ENCODE data around the gene NTRK3. TPM values are rescaled to one million over a fixed set of nuclear protein-coding genes. Genes with fewer than 3 reads are reported as not detected.

The NTRK3 gene
- total and polyA plus RNA-seq, 2 donors (not counting 3 experiments of a cell fraction or from before 2014, with no cell fraction given): not detected

GRCh38 chr15:87910301-87910700 is 346.2 kb downstream of the NTRK3 start:
- no peak for FAIRE-seq
- no peak overlapping the region for H3K4me2 ChIP-seq (ENCODE audit: insufficient read depth, low read length)
- no peaks in the 10 kb centered on the region for H3K4me1 ChIP-seq (ENCODE audit: control insufficient read depth, extremely low read depth, insufficient read depth, low read length)
- H3K9ac ChIP-seq (replicated peaks; ENCODE audit: extremely low read depth, insufficient read depth, low read length): no peak overlapping the region
- ChIA-PET POLR2A (no interaction called here), CTCF (no interaction called here)
- no peak overlapping the region for H3K4me3 ChIP-seq (replicated peaks in 1 of 3; ENCODE audit: insufficient read depth in 1 of 3, low read depth in 1 of 3, low read length in 3 of 3)
- H3K27me3 ChIP-seq (ENCODE audit: control insufficient read depth in 2 of 2, insufficient read depth in 2 of 2, low read length in 2 of 2): no peaks in the 10 kb centered on the region
- H4K20me1 ChIP-seq (replicated peaks; ENCODE audit: control insufficient read depth, extremely low read depth, insufficient read depth, low read length): no peaks in the 10 kb centered on the region
- no peak for TF ChIP-seq FOS (IDR thresholded peaks at IDR 0.05; ENCODE audit: borderline replicate concordance, insufficient read depth, low read length)
- no peak for TF ChIP-seq POLR2AphosphoS5 (IDR thresholded peaks at IDR 0.05; ENCODE audit: insufficient read depth, low read depth, low read length)
- TF ChIP-seq EZH2 (IDR thresholded peaks at IDR 0.05; ENCODE audit: borderline replicate concordance, low read depth, low read length, severe bottlenecking): no peak
- TF ChIP-seq POLR2A (IDR thresholded peaks at IDR 0.05; ENCODE audit: low read depth, low read length): no peak
- no peak for TF ChIP-seq MYC (IDR thresholded peaks at IDR 0.05; ENCODE audit: low read depth, low read length)
- no peak for TF ChIP-seq MAX (IDR thresholded peaks at IDR 0.05; ENCODE audit: insufficient read depth, insufficient read length)
- TF ChIP-seq GATA2 (IDR thresholded peaks at IDR 0.05; ENCODE audit: insufficient read depth, insufficient read length, low read depth, low read length): no peak
- TF ChIP-seq JUN (IDR thresholded peaks at IDR 0.05; ENCODE audit: borderline replicate concordance, insufficient read depth, insufficient read length, low read depth): no peak
- H3K9me3 ChIP-seq (replicated peaks; ENCODE audit: control insufficient read depth, insufficient read depth, low read length): no peaks in the 10 kb centered on the region
- dilution Hi-C loops (cut with MboI; ENCODE audit: extremely low pct_ligation_motif_present, low sequenced_read_pairs) (no loop called here), intact Hi-C loops (cut with micrococcal nuclease) (no loop called here)
- H3K27ac ChIP-seq (ENCODE audit: insufficient read depth, low read depth, low read length): no peak overlapping the region
- H3K79me2 ChIP-seq (ENCODE audit: control insufficient read depth, insufficient read depth, low read length): no peaks in the 10 kb centered on the region
- no peaks in the 10 kb centered on the region for H3K9me1 ChIP-seq (replicated peaks; ENCODE audit: control insufficient read depth, extremely low read depth, insufficient read depth, low read length)
- H3K36me3 ChIP-seq (ENCODE audit: control insufficient read depth in 2 of 2, extremely low read depth in 1 of 2, insufficient read depth in 2 of 2, low read length in 2 of 2): no peaks in the 10 kb centered on the region
- no peak overlapping the region for H2AFZ ChIP-seq (ENCODE audit: low read depth, low read length)
- DNase-seq (ENCODE audit: low read depth, low spot score): no peak
- no TSS peak for BruUV-seq (replicated peaks)

Data from endothelial cell of umbilical vein (primary cell).